ENCODE data around the gene FHAD1.

The FHAD1 gene

DNA sequence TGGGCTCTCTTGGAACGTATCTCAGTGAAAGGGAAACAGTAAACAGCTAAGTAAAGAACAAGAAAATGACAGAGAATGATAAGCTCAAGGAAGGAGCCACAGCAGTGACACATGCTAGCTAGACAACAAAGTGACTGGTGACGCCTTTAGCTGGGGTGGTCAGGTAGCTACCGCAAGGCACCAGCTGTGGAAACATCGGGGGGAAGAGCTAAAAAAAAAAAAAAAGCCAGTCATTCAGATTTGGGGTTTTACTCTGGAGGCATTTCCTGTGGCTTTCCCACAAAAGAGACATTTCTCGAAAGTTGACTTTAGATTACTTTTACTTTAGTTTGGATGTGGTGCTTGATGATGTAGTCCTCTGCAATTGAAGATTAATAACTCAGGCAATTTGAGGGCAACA, 2.1 kb downstream of the FHAD1 start:
- H3K9me3 Mint-ChIP-seq, result peaks cover 11% of the 10 kb centered on the region
- H3K36me3 Mint-ChIP-seq (ENCODE audit: low read depth), result no peaks in the 10 kb centered on the region
- peak overlapping the region; percentile 66 for H3K4me3 Mint-ChIP-seq
- H3K27ac Mint-ChIP-seq, result peak overlapping the region; percentile 79
- H3K4me1 Mint-ChIP-seq (ENCODE audit: low read depth), result peaks cover 44% of the 10 kb centered on the region
- H3K27me3 Mint-ChIP-seq (ENCODE audit: low read depth), result peaks cover 46% of the 10 kb centered on the region
- peak; percentile 84 for DNase-seq (ENCODE audit: low spot score)

DNA sequence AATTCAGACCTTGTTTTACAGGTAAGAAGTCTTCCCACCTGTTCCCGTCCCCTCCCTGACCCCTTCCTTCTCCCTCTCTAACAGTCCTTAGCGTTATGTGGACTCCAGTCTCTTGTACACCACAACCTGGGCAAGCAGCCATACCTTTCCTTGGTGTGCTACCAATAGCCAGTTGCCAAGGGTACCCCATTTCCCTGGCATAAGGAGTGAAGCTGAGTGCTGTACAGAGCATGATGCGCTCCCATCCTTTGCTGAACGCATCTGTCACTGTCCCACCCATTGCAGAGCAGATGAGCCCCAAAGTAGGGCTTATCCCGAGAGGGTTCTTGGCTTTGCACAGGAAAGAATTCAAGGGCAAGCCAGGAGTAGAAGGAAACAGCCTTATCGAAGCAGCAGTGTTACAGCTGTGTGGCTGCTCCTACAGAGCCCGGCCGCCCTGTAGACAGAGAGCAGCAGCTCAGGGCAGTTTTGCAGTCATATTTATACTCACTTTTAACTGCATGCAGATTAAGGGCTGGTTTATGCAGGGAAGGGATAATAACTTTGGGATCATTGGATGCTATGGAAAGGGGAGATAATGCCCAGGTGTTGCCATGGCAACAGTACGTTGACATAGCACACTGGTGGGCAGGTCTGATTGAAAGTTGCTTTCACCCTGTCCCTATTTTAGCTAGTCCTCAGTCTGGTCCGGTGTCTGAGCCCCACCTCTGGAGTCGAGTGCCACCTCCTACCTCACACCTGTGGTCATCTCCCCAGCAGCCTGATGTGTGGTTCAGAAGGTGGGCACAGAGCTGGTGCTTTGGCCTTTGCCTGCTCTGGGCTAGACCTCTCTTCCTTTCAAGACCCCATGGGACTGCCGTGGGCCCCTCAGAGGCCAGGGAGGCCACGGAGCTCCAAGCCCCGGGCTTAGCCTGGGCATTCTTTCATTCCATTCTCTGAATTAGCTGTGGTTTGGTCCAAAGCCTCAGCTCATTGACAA, 5.1 kb downstream of the FHAD1 start:
- no peaks in the 10 kb centered on the region for H3K9me3 Mint-ChIP-seq
- no peak for DNase-seq (ENCODE audit: low spot score)
- peak overlapping the region; percentile 34 for H3K27ac Mint-ChIP-seq
- H3K4me3 Mint-ChIP-seq, result peak overlapping the region; percentile 34
- no peaks in the 10 kb centered on the region for H3K36me3 Mint-ChIP-seq (ENCODE audit: low read depth)
- H3K27me3 Mint-ChIP-seq (ENCODE audit: low read depth), result peaks cover 28% of the 10 kb centered on the region
- peaks cover 41% of the 10 kb centered on the region for H3K4me1 Mint-ChIP-seq (ENCODE audit: low read depth)

DNA sequence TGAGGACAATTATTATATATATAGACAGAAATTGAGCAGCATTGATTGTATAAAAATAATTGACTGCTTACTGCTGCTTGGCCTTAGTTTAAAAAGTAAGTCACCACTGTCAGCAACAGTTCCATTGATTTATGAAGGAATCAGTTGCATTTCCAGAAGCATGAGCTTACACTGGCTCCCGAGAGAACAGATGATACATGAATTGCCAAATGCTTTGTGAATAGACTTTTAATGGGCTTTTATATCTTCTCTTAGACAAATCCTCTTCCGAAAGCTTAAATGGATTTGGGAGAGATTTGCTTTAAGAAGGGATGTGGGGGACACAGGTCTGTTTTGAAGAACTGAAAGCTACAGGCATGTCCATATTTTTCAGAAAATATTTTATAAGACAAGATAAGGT, 7.5 kb downstream of the FHAD1 start:
- H3K27ac Mint-ChIP-seq, result no peak overlapping the region
- no peak overlapping the region for H3K4me3 Mint-ChIP-seq
- H3K4me1 Mint-ChIP-seq (ENCODE audit: low read depth), result peaks cover 28% of the 10 kb centered on the region
- DNase-seq (ENCODE audit: low spot score), result no peak
- H3K27me3 Mint-ChIP-seq (ENCODE audit: low read depth), result peaks cover 19% of the 10 kb centered on the region
- H3K36me3 Mint-ChIP-seq (ENCODE audit: low read depth), result no peaks in the 10 kb centered on the region
- no peaks in the 10 kb centered on the region for H3K9me3 Mint-ChIP-seq

DNA sequence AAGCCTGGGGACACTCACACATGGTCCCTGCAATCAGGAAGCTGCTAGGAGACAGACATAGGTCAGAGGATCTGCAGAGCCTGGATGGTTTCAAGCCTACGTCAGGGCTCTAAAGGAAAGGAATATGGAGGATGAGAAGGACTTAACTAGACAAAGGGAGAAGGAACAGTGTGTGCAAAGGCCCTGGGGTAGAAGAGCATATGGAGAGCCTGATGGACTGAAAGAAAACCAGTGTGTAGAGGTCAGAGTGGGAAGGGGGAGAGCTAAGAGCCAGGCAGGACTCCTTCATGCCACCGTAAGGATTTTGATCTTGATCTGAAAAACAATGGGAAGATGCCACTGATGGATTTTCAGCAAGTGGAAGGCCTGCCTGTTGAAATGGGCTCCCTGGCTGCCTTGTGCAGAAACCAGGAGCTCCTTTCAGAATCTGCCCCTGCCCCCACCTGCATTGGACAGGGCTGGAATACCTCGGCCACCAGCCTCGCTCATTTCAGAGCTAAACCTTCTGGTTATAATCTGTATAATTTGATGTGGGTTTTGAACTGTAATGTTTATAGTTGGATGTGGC, 8.6 kb downstream of the FHAD1 start:
- peaks cover 14% of the 10 kb centered on the region for H3K27me3 Mint-ChIP-seq (ENCODE audit: low read depth)
- no peak overlapping the region for H3K4me3 Mint-ChIP-seq
- peaks cover 20% of the 10 kb centered on the region for H3K4me1 Mint-ChIP-seq (ENCODE audit: low read depth)
- H3K9me3 Mint-ChIP-seq, result no peaks in the 10 kb centered on the region
- H3K36me3 Mint-ChIP-seq (ENCODE audit: low read depth), result no peaks in the 10 kb centered on the region
- no peak overlapping the region for H3K27ac Mint-ChIP-seq
- no peak for DNase-seq (ENCODE audit: low spot score)

DNA sequence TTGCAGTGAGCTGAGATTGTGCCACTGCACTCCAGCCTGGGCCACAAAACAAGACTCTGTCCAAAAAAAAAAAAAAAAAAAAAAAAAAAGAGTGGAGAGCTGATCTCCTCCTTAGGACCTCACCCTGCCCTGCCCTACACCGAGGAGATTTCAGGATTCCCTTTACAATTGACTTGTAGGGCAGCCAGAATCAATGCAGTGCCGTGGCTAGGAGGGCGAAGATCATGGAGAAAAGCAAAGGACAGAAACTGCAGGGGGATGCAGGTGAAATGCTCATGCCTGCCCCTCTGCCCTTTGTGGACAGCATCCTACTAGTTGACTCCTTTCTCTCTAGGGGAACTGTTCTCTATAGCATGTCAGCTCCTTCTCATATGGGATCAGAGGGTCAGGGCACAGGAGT, 9.6 kb downstream of the FHAD1 start:
- H3K27ac Mint-ChIP-seq, result no peak overlapping the region
- no peaks in the 10 kb centered on the region for H3K36me3 Mint-ChIP-seq (ENCODE audit: low read depth)
- no peak overlapping the region for H3K4me3 Mint-ChIP-seq
- H3K27me3 Mint-ChIP-seq (ENCODE audit: low read depth), result peaks cover 23% of the 10 kb centered on the region
- H3K9me3 Mint-ChIP-seq, result no peaks in the 10 kb centered on the region
- H3K4me1 Mint-ChIP-seq (ENCODE audit: low read depth), result peaks cover 28% of the 10 kb centered on the region
- DNase-seq (ENCODE audit: low spot score), result no peak

DNA sequence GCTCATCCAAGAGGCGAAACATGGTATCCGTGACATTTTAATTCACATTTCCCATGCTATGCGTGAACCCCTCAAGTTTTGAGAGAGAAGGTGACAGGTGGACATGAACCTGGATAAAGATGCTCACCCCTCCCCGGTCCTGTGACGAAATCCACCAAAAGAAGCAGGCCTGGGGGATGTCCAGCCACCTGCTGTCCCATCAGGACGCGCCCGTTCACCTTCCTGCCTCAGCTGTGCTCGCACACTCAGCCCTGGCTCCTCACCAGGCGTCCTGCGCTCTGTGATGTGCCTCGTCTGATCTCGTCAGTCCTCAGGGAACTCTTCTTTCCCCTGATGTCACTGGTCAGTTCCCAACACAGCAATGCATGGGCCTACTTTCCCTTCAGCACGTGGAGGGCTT, 10.3 kb downstream of the FHAD1 start:
- Mint-ChIP-seq H3K27ac (no peak overlapping the region), H3K4me3 (no peak overlapping the region), H3K4me1 (ENCODE audit: low read depth) (peaks cover 29% of the 10 kb centered on the region), H3K36me3 (ENCODE audit: low read depth) (no peaks in the 10 kb centered on the region), H3K27me3 (ENCODE audit: low read depth) (peaks cover 26% of the 10 kb centered on the region), H3K9me3 (no peaks in the 10 kb centered on the region)
- DNase-seq (ENCODE audit: low spot score), result no peak

DNA sequence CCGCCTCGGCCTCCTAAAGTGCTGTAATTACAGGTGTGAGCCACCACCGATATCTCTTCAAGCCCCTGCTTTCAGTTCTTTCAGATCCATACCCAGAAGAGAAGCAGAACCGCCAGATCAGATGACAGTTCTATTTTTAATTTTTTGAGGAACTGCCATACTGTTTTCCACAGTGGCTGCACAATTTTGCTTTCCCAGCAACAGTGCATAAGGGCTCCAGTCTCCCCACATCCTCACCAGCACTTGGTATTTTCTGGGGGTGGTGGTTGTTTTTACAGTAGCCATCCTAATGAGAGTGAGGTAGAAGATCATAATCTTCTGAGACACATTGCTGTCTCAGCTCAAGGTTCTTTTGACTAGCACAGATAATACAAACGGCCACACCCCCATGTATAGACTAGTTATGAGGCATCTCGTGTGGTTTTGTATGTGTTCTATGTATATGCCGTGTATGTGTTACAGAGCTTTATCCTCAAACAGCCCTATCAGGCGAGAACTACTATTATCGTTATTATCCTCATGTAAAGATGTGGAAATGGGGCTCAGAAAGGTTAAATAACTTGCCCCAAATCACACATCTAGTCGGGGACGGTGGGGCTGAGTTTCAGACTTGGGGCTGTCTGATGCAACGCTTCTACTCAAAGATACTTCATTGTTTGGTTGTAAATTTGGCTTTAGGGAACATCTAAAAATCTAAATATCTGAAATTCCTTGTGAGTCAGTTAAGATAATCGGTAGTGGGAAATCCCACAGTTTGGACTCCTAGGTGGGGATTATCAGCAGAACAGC, 12.0 kb downstream of the FHAD1 start:
- no peak overlapping the region for H3K27ac Mint-ChIP-seq
- H3K4me1 Mint-ChIP-seq (ENCODE audit: low read depth), result peaks cover 18% of the 10 kb centered on the region
- DNase-seq (ENCODE audit: low spot score), result no peak
- H3K36me3 Mint-ChIP-seq (ENCODE audit: low read depth), result no peaks in the 10 kb centered on the region
- no peak overlapping the region for H3K4me3 Mint-ChIP-seq
- H3K9me3 Mint-ChIP-seq, result no peaks in the 10 kb centered on the region
- H3K27me3 Mint-ChIP-seq (ENCODE audit: low read depth), result peaks cover 32% of the 10 kb centered on the region

DNA sequence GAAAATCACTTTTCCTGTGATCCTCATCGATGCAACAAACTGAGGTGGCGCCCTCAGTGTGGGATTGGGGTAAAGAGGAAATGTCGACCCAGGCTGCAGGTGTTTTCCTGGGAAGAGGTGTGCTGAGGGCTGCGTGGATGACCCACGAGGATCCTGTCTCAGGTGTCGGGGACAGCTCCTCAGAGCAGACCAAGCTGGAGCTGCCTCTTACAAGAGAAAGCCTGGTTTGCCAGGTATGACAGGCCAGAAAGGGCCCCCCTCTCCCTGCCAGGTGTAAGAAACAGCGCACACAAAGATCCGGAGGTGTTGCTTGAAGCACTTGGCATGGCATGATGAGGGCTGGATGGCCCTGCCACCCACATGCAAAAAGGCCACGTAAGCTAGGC, 12.6 kb downstream of the FHAD1 start:
- H3K4me3 Mint-ChIP-seq, result no peak overlapping the region
- no peaks in the 10 kb centered on the region for H3K9me3 Mint-ChIP-seq
- no peak for DNase-seq (ENCODE audit: low spot score)
- no peak overlapping the region for H3K27ac Mint-ChIP-seq
- H3K4me1 Mint-ChIP-seq (ENCODE audit: low read depth), result peaks cover 18% of the 10 kb centered on the region
- peaks cover 38% of the 10 kb centered on the region for H3K27me3 Mint-ChIP-seq (ENCODE audit: low read depth)
- no peaks in the 10 kb centered on the region for H3K36me3 Mint-ChIP-seq (ENCODE audit: low read depth)

DNA sequence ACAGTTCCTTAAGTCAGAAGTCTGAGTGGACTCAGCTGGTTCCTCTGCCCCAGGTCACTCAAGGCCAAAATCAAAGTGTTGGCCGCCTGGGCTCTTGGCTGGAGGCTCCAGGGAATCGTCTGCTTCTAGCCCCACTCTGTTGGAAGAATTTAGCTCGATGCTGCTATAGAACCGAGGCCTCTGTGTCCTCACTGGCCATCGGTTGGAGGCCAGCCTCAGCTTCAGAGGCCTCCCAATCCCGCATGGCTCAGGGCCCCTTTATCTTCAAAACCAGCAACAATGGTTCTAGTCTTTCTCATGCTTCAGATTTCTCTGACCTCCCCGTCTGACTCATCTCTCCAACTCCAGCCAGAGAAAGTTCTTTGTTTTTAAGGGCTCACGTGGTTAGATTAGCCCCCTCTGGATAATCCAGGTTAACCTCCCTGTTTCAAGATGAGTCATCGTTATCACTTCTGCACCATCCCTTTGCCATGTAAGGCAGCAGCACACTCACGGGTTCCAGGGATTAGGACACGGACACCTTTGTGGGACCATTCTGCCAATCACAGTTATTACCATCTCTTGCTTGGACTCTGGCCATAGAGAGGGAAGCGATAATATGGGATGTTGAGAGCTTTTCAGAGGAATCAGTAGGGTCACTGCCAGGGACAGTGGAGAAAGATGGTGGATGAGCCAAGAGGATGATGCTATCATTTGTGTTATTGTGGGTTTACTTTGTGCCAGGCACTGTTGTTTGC, 13.6 kb downstream of the FHAD1 start:
- H3K27ac Mint-ChIP-seq, result no peak overlapping the region
- peaks cover 18% of the 10 kb centered on the region for H3K4me1 Mint-ChIP-seq (ENCODE audit: low read depth)
- peaks cover 38% of the 10 kb centered on the region for H3K27me3 Mint-ChIP-seq (ENCODE audit: low read depth)
- no peaks in the 10 kb centered on the region for H3K36me3 Mint-ChIP-seq (ENCODE audit: low read depth)
- no peak for DNase-seq (ENCODE audit: low spot score)
- peak overlapping the region; percentile 46 for H3K4me3 Mint-ChIP-seq
- no peaks in the 10 kb centered on the region for H3K9me3 Mint-ChIP-seq

DNA sequence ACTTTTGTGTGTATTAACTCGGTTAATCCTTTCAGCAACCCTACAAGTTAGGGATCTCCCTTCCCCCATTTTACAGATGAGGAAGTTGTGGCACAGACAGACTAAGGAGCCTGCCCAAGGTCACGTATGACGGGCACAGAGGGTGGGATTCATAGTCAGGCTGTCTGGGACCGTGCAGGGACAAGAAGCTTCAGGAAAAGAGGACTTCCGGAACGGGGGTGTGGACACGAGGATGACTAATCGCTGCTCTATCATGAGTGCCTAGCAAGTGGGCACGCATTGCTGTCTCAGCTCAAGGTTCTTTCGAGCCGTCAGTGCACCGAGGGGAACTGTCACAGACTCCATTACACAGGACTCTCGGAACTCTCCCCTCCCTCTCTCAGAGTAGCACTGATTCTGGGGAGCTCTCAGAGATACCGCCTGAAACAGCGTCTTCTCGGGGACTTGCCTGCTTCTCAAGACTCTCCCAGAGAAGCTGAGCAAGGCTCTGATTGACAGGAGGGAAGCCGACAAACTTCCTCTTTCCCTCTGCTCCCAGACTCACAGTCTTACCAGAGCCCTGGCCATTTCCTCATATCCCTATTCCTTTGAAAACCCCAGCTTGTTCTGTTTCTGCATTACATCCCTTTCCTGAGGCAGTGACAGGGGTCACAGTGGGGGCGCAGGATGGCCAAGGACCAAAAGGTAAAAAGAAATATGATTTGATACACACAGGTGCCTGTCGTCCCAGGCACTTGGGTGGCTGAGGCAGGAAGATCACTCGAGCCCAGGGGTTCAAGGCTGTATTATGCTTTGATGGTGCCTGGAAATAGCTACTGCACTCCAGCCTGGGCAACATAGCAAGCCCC, 14.4 kb downstream of the FHAD1 start:
- Mint-ChIP-seq H3K27me3 (ENCODE audit: low read depth) (peaks cover 36% of the 10 kb centered on the region), H3K4me3 (peak overlapping the region; percentile 46), H3K4me1 (ENCODE audit: low read depth) (peaks cover 18% of the 10 kb centered on the region), H3K36me3 (ENCODE audit: low read depth) (no peaks in the 10 kb centered on the region), H3K9me3 (no peaks in the 10 kb centered on the region), H3K27ac (no peak overlapping the region)
- DNase-seq (ENCODE audit: low spot score), result peak; percentile 32

DNA sequence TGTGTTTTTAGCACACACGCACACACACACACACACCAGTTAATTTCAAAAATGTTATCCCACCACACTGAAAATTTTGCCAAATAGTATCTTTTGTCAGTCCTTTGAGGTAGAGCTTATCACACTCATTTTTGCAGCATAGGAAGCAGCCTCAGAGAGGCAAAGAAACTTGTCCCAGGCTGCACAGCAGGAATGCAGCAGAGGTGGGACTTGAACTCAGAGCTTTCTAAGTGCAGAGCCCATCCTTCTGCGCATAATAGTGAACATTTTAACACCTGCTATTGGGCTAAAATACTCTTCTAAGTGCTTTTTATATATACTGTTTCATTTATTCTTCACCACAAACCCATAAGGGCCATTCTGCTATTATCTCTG, 15.0 kb downstream of the FHAD1 start:
- no peaks in the 10 kb centered on the region for H3K9me3 Mint-ChIP-seq
- peak overlapping the region; percentile 46 for H3K4me3 Mint-ChIP-seq
- peaks cover 18% of the 10 kb centered on the region for H3K4me1 Mint-ChIP-seq (ENCODE audit: low read depth)
- peaks cover 38% of the 10 kb centered on the region for H3K27me3 Mint-ChIP-seq (ENCODE audit: low read depth)
- DNase-seq (ENCODE audit: low spot score), result no peak
- H3K36me3 Mint-ChIP-seq (ENCODE audit: low read depth), result no peaks in the 10 kb centered on the region
- H3K27ac Mint-ChIP-seq, result no peak overlapping the region

DNA sequence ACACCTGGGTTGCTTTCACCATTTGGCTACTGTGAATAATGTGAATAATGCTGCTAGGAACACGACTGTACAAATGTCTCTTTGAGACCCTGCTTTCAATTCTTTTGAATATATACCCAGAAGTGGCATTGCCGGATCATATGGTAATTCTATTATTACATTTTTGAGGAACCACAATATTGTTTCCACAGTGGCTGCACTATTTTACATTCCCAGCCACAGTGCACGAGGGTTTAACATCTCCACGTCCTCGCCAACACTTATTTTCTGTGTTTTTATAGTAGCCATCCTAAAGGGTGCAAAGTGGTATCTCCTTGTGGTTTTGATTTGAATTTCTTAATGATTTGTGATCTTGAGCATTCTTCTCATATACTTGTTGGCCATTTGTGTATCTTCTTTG, 15.7 kb downstream of the FHAD1 start:
- Mint-ChIP-seq H3K27ac (no peak overlapping the region), H3K4me1 (ENCODE audit: low read depth) (peaks cover 18% of the 10 kb centered on the region), H3K36me3 (ENCODE audit: low read depth) (no peaks in the 10 kb centered on the region), H3K4me3 (no peak overlapping the region), H3K9me3 (no peaks in the 10 kb centered on the region), H3K27me3 (ENCODE audit: low read depth) (peaks cover 37% of the 10 kb centered on the region)
- no peak for DNase-seq (ENCODE audit: low spot score)

DNA sequence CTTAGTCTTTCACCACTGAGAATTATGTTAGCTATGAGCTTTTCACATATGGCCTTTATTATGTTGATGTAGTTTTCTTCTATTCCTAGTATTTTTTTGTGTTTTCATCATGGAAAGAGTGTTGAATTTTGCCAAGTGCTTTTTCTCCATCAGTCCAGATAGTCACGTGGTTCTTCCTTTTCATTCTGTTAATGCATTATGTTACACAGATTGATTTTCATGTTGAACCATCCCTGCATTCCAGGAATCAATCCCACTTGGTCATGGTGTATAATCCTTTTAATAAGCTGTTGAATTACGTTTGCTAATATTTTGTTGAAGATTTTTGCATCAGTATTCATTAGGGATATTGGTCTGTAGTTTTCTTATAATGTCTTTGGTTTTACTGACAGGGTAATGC, 17.7 kb downstream of the FHAD1 start:
- Mint-ChIP-seq H3K36me3 (ENCODE audit: low read depth) (no peaks in the 10 kb centered on the region), H3K4me3 (no peak overlapping the region), H3K27ac (no peak overlapping the region), H3K9me3 (no peaks in the 10 kb centered on the region), H3K27me3 (ENCODE audit: low read depth) (peaks cover 39% of the 10 kb centered on the region), H3K4me1 (ENCODE audit: low read depth) (peaks cover 15% of the 10 kb centered on the region)
- DNase-seq (ENCODE audit: low spot score), result no peak

All from T-helper 2 cell treated with Interferon-gamma antibody and Interleukin-4, amounts not matched to agents 5 μg/mL and 100 μg/mL, for 36 hours (primary cell).